HEK293 (cell line): Measurements from ENCODE around the gene PKD2.

Source experiments
- CTCF ChIP-seq: fragments of 450-650 bp; formaldehyde crosslinking; IDR thresholded peaks from 2 replicates; pipeline ENCODE4 v1.5.1; 2016; ENCODE audit warnings: missing biosample characterization, missing genetic modification characterization
- ELK4 ChIP-seq: IDR thresholded peaks from 2 replicates; pipeline ENCODE4 v1.6.1; 2011; ENCODE audit warnings: mild to moderate bottlenecking, low read depth, low read length, borderline replicate concordance
- ZNF280D ChIP-seq: fragments of 450-650 bp; formaldehyde crosslinking; IDR thresholded peaks from 2 replicates; pipeline ENCODE4 v1.5.1; 2016; ENCODE audit warnings: missing biosample characterization, missing genetic modification characterization
- ZNF518A ChIP-seq: fragments of 450-650 bp; formaldehyde crosslinking; conservative IDR thresholded peaks from 2 replicates; pipeline ENCODE4 v1.5.1; 2016; ENCODE audit warnings: low read depth, missing biosample characterization, missing genetic modification characterization
- ZNF639 ChIP-seq: fragments of 450-650 bp; formaldehyde crosslinking; IDR thresholded peaks from 2 replicates; pipeline ENCODE4 v1.5.1; 2016; ENCODE audit warnings: missing biosample characterization, missing genetic modification characterization
- TF ChIP-seq, protein P1 (sequence below): fragments of 450-650 bp; formaldehyde crosslinking; IDR thresholded peaks from 2 replicates; pipeline ENCODE4 v1.5.1; 2016; ENCODE audit warnings: missing biosample characterization, missing genetic modification characterization
- TF ChIP-seq, protein P2 (sequence below): fragments of 450-650 bp; formaldehyde crosslinking; optimal IDR thresholded peaks from 2 replicates; pipeline ENCODE3; 2016; ENCODE audit warnings: missing biosample characterization, mild to moderate bottlenecking, missing genetic modification characterization

DNA sequence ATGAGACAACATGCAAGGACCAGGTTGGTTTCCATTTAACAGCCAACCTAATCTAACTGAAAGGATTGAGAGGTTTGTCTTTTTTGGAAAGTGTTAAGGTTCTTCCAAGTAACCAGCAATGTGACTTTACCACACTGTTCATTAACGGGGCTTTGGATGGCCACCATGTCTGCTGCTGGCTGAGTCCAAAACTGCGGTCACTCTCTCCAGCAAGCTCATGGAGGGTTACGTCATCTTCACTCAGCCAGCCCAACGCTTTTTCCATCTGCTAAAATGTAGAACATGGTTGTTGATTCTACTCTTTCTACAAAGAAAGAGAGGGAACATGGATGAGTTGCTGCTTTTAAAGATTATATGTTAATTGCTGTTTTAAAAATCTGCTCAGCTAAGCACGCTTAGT lies 11.0 kb downstream of the PKD2 start:
- TF ChIP-seq ELK4 (no peak), ZNF280D (tag by site-specific recombination) (no peak), CTCF (tag by site-specific recombination) (no peak), ZNF518A (tag by site-specific recombination) (no peak), ZNF639 (tag by site-specific recombination) (no peak)
- TF ChIP-seq, protein P1, sequence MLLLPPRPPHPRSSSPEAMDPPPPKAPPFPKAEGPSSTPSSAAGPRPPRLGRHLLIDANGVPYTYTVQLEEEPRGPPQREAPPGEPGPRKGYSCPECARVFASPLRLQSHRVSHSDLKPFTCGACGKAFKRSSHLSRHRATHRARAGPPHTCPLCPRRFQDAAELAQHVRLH = no peak
- TF ChIP-seq, protein P2, sequence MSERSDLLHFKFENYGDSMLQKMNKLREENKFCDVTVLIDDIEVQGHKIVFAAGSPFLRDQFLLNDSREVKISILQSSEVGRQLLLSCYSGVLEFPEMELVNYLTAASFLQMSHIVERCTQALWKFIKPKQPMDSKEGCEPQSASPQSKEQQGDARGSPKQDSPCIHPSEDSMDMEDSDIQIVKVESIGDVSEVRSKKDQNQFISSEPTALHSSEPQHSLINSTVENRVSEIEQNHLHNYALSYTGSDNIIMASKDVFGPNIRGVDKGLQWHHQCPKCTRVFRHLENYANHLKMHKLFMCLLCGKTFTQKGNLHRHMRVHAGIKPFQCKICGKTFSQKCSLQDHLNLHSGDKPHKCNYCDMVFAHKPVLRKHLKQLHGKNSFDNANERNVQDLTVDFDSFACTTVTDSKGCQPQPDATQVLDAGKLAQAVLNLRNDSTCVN (tag by site-specific recombination) = no peak
